K562 (cell line): ENCODE data around the gene DMWD. TPM values are rescaled to one million over a fixed set of nuclear protein-coding genes. Genes with fewer than 3 reads are reported as not detected.

Experiments used
- ARHGAP35 ChIP-seq: fragments of 450-650 bp; IDR thresholded peaks from 2 replicates; pipeline ENCODE4 v1.6.1; 2018; ENCODE audit not compliant: partially characterized antibody
- BRF2 ChIP-seq: IDR thresholded peaks from 3 replicates; pipeline ENCODE4 v1.6.1; 2011; ENCODE audit warnings: borderline replicate concordance, mild to moderate bottlenecking; ENCODE audit not compliant: insufficient read length, insufficient read depth
- C11orf30 ChIP-seq: fragments of 450-650 bp; IDR thresholded peaks from 2 replicates; pipeline ENCODE4 v1.6.1; 2016; ENCODE audit warnings: low read depth, mild to moderate bottlenecking
- CGGBP1 ChIP-seq: fragments of 250-450 bp; sonication (Bioruptor Pico); IDR thresholded peaks from 2 replicates; pipeline ENCODE4 v1.9.0; 2021; ENCODE audit warnings: mild to moderate bottlenecking
- CHD2 ChIP-seq: IDR thresholded peaks from 2 replicates; pipeline ENCODE4 v1.6.1; 2011; ENCODE audit warnings: low read depth, low read length
- FOXO4 ChIP-seq: fragments of 450-650 bp; formaldehyde crosslinking; IDR thresholded peaks from 2 replicates; pipeline ENCODE4 v1.4.0; 2020; ENCODE audit warnings: mild to moderate bottlenecking, moderate library complexity
- GATAD2B ChIP-seq: fragments of 450-650 bp; IDR thresholded peaks from 2 replicates; pipeline ENCODE4 v1.6.1; 2017; ENCODE audit warnings: mild to moderate bottlenecking, borderline replicate concordance
- MLX ChIP-seq, 2 experiments: fragments of 450-650 bp in 1 of 2; sonication (generic) in 1 of 2; formaldehyde crosslinking; conservative IDR thresholded peaks; 2 replicates each; pipeline versions ENCODE4 v1.4.0 to v1.8.1; 2020 to 2022; ENCODE audit warnings: mild to moderate bottlenecking in 1 of 2, missing genetic modification reagents in 1 of 2
- PTBP1 ChIP-seq: fragments of 200-400 bp; formaldehyde crosslinking; IDR thresholded peaks from 2 replicates; pipeline ENCODE4 v1.6.1; 2017; ENCODE audit warnings: low read depth, low read length
- SMAD1 ChIP-seq: fragments of 150-350 bp; IDR thresholded peaks from 2 replicates; pipeline ENCODE4 v1.6.1; 2014; ENCODE audit warnings: low read length, low read depth; ENCODE audit not compliant: partially characterized antibody
- SMARCA5 ChIP-seq: fragments of 450-650 bp; IDR thresholded peaks from 2 replicates; pipeline ENCODE4 v1.6.1; 2016
- SREBF1 ChIP-seq: fragments of 150-350 bp; IDR thresholded peaks from 2 replicates; pipeline ENCODE4 v1.6.1; 2014; ENCODE audit warnings: antibody characterized with exemption, low read depth, low read length, borderline replicate concordance
- ZBTB33 ChIP-seq: sonication (generic); formaldehyde crosslinking; IDR thresholded peaks from 2 replicates; pipeline ENCODE4 v1.8.1; 2023; ENCODE audit warnings: mild to moderate bottlenecking, missing genetic modification reagents
- ZBTB7A ChIP-seq: IDR thresholded peaks from 2 replicates; pipeline ENCODE4 v1.6.1; 2011; ENCODE audit warnings: low read depth, mild to moderate bottlenecking, low read length, moderate library complexity, borderline replicate concordance; ENCODE audit not compliant: control insufficient read depth
- ZFX ChIP-seq: sonication (generic); formaldehyde crosslinking; IDR thresholded peaks from 2 replicates; pipeline ENCODE4 v1.8.0; 2022; ENCODE audit warnings: mild to moderate bottlenecking, missing genetic modification reagents, moderate library complexity
- ZNF140 ChIP-seq: fragments of 250-450 bp; sonication (Bioruptor Pico); IDR thresholded peaks from 2 replicates; pipeline ENCODE4 v1.8.0; 2021; ENCODE audit warnings: moderate library complexity, mild to moderate bottlenecking, inconsistent platforms
- ZNF175 ChIP-seq: fragments of 200-800 bp; sonication (Bioruptor generic); IDR thresholded peaks from 2 replicates; pipeline ENCODE4 v1.6.1; 2016; ENCODE audit warnings: low read depth, mild to moderate bottlenecking, missing genetic modification characterization, missing compliant biosample characterization
- ZNF408 ChIP-seq: fragments of 250-450 bp; sonication (Bioruptor Pico); IDR thresholded peaks from 2 replicates; pipeline ENCODE4 v1.4.0; 2020; ENCODE audit warnings: low read depth, mild to moderate bottlenecking, moderate library complexity
- ZNF561 ChIP-seq: fragments of 450-650 bp; formaldehyde crosslinking; conservative IDR thresholded peaks from 2 replicates; pipeline ENCODE4 v1.4.0; 2020; ENCODE audit warnings: mild to moderate bottlenecking, moderate library complexity
- ZNF583 ChIP-seq: fragments of 250-450 bp; sonication (Bioruptor Pico); IDR thresholded peaks from 2 replicates; pipeline ENCODE4 v1.4.0; 2020
- polyA plus RNA-seq, 8 experiments: library from polyadenylated mRNA; depleted of rRNA in 4 of 8; stranded (reverse) in 5 of 8; unstranded in 3 of 8; fragments of >200 nt; fragmentation: Nextera tagmentation in 2 of 8; fragmentation: Illumina TruSeq in 1 of 8; extraction: Ambion mirVana in 2 of 8; extraction: Trizol in 1 of 8; gene quantifications; 2 replicates each; pipeline versions ENCODE4 v1.2.1 to v1.2.3, GENCODE V29; 2011 to 2014; ENCODE audit warnings: inconsistent platforms in 1 of 8, missing spikeins in 1 of 8
- total RNA-seq, 7 experiments: library from RNA; depleted of rRNA in 6 of 7; stranded (reverse); fragments of >200 nt in 6 of 7; fragmentation: Illumina TruSeq in 2 of 7; extraction: Trizol in 2 of 7; gene quantifications; 2 replicates each; pipeline versions ENCODE4 v1.2.1 to v1.2.3, GENCODE V29; 2011 to 2021; ENCODE audit warnings: low replicate concordance in 1 of 7

The DMWD gene
- total and polyA plus RNA-seq, 9 of the 15 experiments (the other 6 are each of a cell fraction or from before 2014, with no cell fraction given): 4.7 to 54.6 (median 19.0) TPM

GRCh38 chr19:45768984-45769782, 23.5 kb downstream of the DMWD start, which contains the start of gene SIX5 (continued):
- TF ChIP-seq FOXO4 (no peak), ZNF175 (CRISPR knock-in tag) (no peak), ZNF408 (no peak), SREBF1 (no peak), ZNF583 (CRISPR knock-in tag) (no peak), ZNF140 (CRISPR knock-in tag) (no peak), ZFX (CRISPR knock-in tag) (no peak; the same call in 1 of the 2 replicates), PTBP1 (no peak), SMAD1 (no peak), CHD2 (peak; percentile 71), SMARCA5 (no peak), BRF2 (no peak), CGGBP1 (CRISPR knock-in tag) (no peak), C11orf30 (no peak), MLX (CRISPR knock-in tag; conservative IDR thresholded peaks at IDR 0.05) (no peak), ZBTB33 (CRISPR knock-in tag) (no peak), GATAD2B (no peak), ZNF561 (CRISPR knock-in tag) (no peak), ZBTB7A (peak; percentile 74; the same call in 1 of the 2 replicates), ARHGAP35 (no peak)
